Uterus (tissue), 4 donors: ENCODE measurements around the gene RNGTT. TPM values are rescaled to one million over a fixed set of nuclear protein-coding genes. Genes with fewer than 3 reads are reported as not detected.

Source experiments
- DNase-seq, 2 donors: peaks; one replicate each; pipeline ENCODE4 v3.0.0-alpha.2; 2019 to 2020
- H3K27ac ChIP-seq, 2 donors: fragments of 200-600 bp; sonication (generic); 1 replicate in 1 of 2; 2 replicates in 1 of 2; pipeline ENCODE4 v1.5.1; 2016 to 2018
- H3K27me3 ChIP-seq, 2 donors: fragments of 200-600 bp; sonication (generic); one replicate each; pipeline ENCODE4 v1.5.1; 2018 to 2019; ENCODE audit warnings: control low read depth in 1 of 2
- H3K36me3 ChIP-seq, 2 donors: fragments of 200-600 bp; sonication (generic); one replicate each; pipeline ENCODE4 v1.5.1; 2019; ENCODE audit warnings: control low read depth in 1 of 2
- H3K4me1 ChIP-seq, 2 donors: fragments of 200-600 bp; sonication (generic); one replicate each; pipeline ENCODE4 v1.5.1; 2018 to 2019; ENCODE audit warnings: control low read depth in 1 of 2
- H3K4me3 ChIP-seq, 2 donors: fragments of 200-600 bp; sonication (generic); 1 replicate in 1 of 2; 2 replicates in 1 of 2; pipeline ENCODE4 v1.5.1; 2018 to 2019; ENCODE audit warnings: mild to moderate bottlenecking in 1 of 2
- H3K9me3 ChIP-seq, 2 donors: fragments of 200-600 bp; sonication (generic); one replicate each; pipeline ENCODE4 v1.5.1; 2019; ENCODE audit warnings: control low read depth in 1 of 2
- CTCF ChIP-seq, 4 experiments: fragments of 200-600 bp in 2 of 4; fragments of 450-650 bp in 2 of 4; sonication (generic) in 2 of 4; IDR thresholded peaks; one replicate each; pipeline ENCODE4 v1.5.1; 2016 to 2019; ENCODE audit warnings: antibody characterized with exemption in 4 of 4, mild to moderate bottlenecking in 2 of 4, moderate library complexity in 1 of 4
- POLR2A ChIP-seq, 2 donors: fragments of 450-650 bp; IDR thresholded peaks; one replicate each; pipeline ENCODE4 v1.6.1; 2016; ENCODE audit warnings: antibody characterized with exemption in 2 of 2, mild to moderate bottlenecking in 1 of 2, moderate library complexity in 1 of 2
- intact Hi-C: fragments of 100-400 bp; cut with DNase I; formaldehyde crosslinking; loops from one replicate; pipeline ENCODE4 v1.15.1; 2023; ENCODE audit warnings: low total_unique reads
- total RNA-seq, 4 donors: library from RNA; depleted of rRNA in 3 of 4; stranded (reverse); fragments of >200 nt in 3 of 4; gene quantifications; one replicate each; pipeline versions ENCODE4 v1.1.0 to v1.2.4, GENCODE V29; 2014 to 2023
- donor health status: DM: yes; HTN: yes; CAD: no.

Gene RNGTT
- total RNA-seq, 4 donors from 2014 or later = 7.4 to 45.7 (median 16.1) TPM

- no peak for TF ChIP-seq CTCF (IDR thresholded peaks at IDR 0.05)
- TF ChIP-seq POLR2A (IDR thresholded peaks at IDR 0.05) = no peak
- H3K4me1 ChIP-seq = no peaks in the 10 kb centered on the region
- no peak overlapping the region for H3K27ac ChIP-seq
- no peak for DNase-seq
- peaks cover 0 to 18% of the 10 kb centered on the region in 2 donors for H3K9me3 ChIP-seq
- no peaks in the 10 kb centered on the region for H3K36me3 ChIP-seq
- no peaks in the 10 kb centered on the region for H3K27me3 ChIP-seq
- intact Hi-C loops = no loop called here
- H3K4me3 ChIP-seq = no peak overlapping the region
Measured at GRCh38 chr6:88669475-88669874, 293.9 kb downstream of the RNGTT start.

GRCh38 chr6:88666901-88667300, 296.5 kb downstream of the RNGTT start:
- H3K4me1 ChIP-seq = no peaks in the 10 kb centered on the region
- no peak for TF ChIP-seq POLR2A (IDR thresholded peaks at IDR 0.05)
- no peak for TF ChIP-seq CTCF (IDR thresholded peaks at IDR 0.05)
- H3K9me3 ChIP-seq = peaks cover 0 to 24% of the 10 kb centered on the region in 2 donors
- no peaks in the 10 kb centered on the region for H3K27me3 ChIP-seq
- no peak overlapping the region for H3K27ac ChIP-seq
- H3K36me3 ChIP-seq = no peaks in the 10 kb centered on the region
- DNase-seq = no peak
- H3K4me3 ChIP-seq = no peak overlapping the region
- intact Hi-C loops = no loop called here

- Histone ChIP-seq H3K27me3 (no peaks in the 10 kb centered on the region), H3K4me1 (no peaks in the 10 kb centered on the region), H3K27ac (no peak overlapping the region), H3K9me3 (peaks cover 0 to 13% of the 10 kb centered on the region in 2 donors), H3K4me3 (no peak overlapping the region), H3K36me3 (no peaks in the 10 kb centered on the region)
- intact Hi-C loops = no loop called here
- no peak for TF ChIP-seq CTCF (IDR thresholded peaks at IDR 0.05)
- DNase-seq = no peak
Measured at GRCh38 chr6:88665131-88665530, 298.3 kb downstream of the RNGTT start.

- Histone ChIP-seq H3K36me3 (no peaks in the 10 kb centered on the region), H3K4me3 (no peak overlapping the region), H3K9me3 (peaks cover 0 to 24% of the 10 kb centered on the region in 2 donors), H3K27ac (no peak overlapping the region), H3K27me3 (no peaks in the 10 kb centered on the region), H3K4me1 (no peaks in the 10 kb centered on the region)
- no peak for DNase-seq
- intact Hi-C loops = no loop called here
- TF ChIP-seq POLR2A (IDR thresholded peaks at IDR 0.05) (no peak), CTCF (IDR thresholded peaks at IDR 0.05) (no peak)
Measured at GRCh38 chr6:88663801-88664200, 299.6 kb downstream of the RNGTT start.

GRCh38 chr6:88662653-88663174, 300.7 kb downstream of the RNGTT start:
- no peaks in the 10 kb centered on the region for H3K27me3 ChIP-seq
- DNase-seq = no peak
- TF ChIP-seq CTCF (IDR thresholded peaks at IDR 0.05) (no peak), POLR2A (IDR thresholded peaks at IDR 0.05) (no peak)
- intact Hi-C loops = no loop called here
- no peak overlapping the region for H3K4me3 ChIP-seq
- H3K36me3 ChIP-seq = no peaks in the 10 kb centered on the region
- H3K27ac ChIP-seq = no peak overlapping the region
- H3K4me1 ChIP-seq = no peaks in the 10 kb centered on the region
- peaks cover 0 to 30% of the 10 kb centered on the region in 2 donors for H3K9me3 ChIP-seq
